GM12878 (cell line): ENCODE measurements around the gene UNC13D. TPM values are rescaled to one million over a fixed set of nuclear protein-coding genes. Genes with fewer than 3 reads are reported as not detected.
A peak's percentile ranks its signal among the peaks of the same experiment; 100 is the strongest.
"Not testable (repeated sequence)": the region's sequence is repeated elsewhere in the genome, so short reads cannot be mapped to it uniquely, and the experiment has no call there.

Experiments used
- ATAC-seq: fragments of 200-7000 bp; cut with Tn5 transposase; 3 replicates; pipeline ENCODE4 v1.9.1; 2020; ENCODE audit warnings: mild to moderate bottlenecking, moderate library complexity
- BruUV-seq: library from RNA; stranded (reverse); fragments of 400-500 nt; replicated peaks from 2 replicates; lab custom pipeline; 2021; lab: Mats Ljungman, UMichigan
- CTCF ChIA-PET: fragments of 300-600 bp; sonication (Branson Sonifier 250); formaldehyde crosslinking; extraction: SDS; loops from one replicate; lab custom pipeline; 2021; ENCODE audit warnings: inconsistent platforms; lab: Yijun Ruan, JAX
- POLR2A ChIA-PET: fragments of 350-600 bp; formaldehyde crosslinking; extraction: SDS; loops from one replicate; lab custom pipeline; 2021; ENCODE audit warnings: inconsistent platforms; lab: Charles Lee
- RAD21 ChIA-PET: fragments of 300-600 bp; sonication (Branson Sonifier 250); formaldehyde crosslinking; loops from one replicate; lab custom pipeline; 2023; ENCODE audit warnings: antibody characterized with exemption; ENCODE audit not compliant: unreplicated experiment; lab: Charles Lee
- SMC1A ChIA-PET: fragments of 300-600 bp; sonication (Branson Sonifier 250); formaldehyde crosslinking; loops from one replicate; lab custom pipeline; 2023; ENCODE audit not compliant: unreplicated experiment, uncharacterized antibody; lab: Charles Lee
- DNase-seq: peaks from one replicate; pipeline ENCODE4 v3.0.0-alpha.2; 2011; ENCODE audit warnings: low read depth, low spot score
- FAIRE-seq: peaks from 3 replicates; lab custom pipeline; 2011; peaks lifted over from hg19 to GRCh38; lab: Jason Lieb, UNC
- H2AFZ ChIP-seq: 2 replicates; pipeline ENCODE4 v1.6.0; 2011; ENCODE audit warnings: low read depth, low read length, control low read depth; ENCODE audit not compliant: control insufficient read depth
- H3K27ac ChIP-seq: 2 replicates; pipeline ENCODE4 v1.5.1; 2011; ENCODE audit warnings: control low read depth; ENCODE audit not compliant: control insufficient read depth, insufficient read depth
- H3K27me3 ChIP-seq, 2 experiments: replicated peaks in 1 of 2; 2 replicates each; pipeline versions ENCODE4 v1.6.0 to v1.6.1; 2011; ENCODE audit warnings: low read length in 1 of 2; ENCODE audit not compliant: control insufficient read depth in 2 of 2, insufficient read depth in 2 of 2
- H3K36me3 ChIP-seq, 2 experiments: 2 replicates each; pipeline ENCODE4 v1.5.1; 2011; ENCODE audit warnings: low read length in 1 of 2; ENCODE audit not compliant: control insufficient read depth in 2 of 2, insufficient read depth in 2 of 2
- H3K4me1 ChIP-seq: 2 replicates; pipeline ENCODE4 v1.6.1; 2011; ENCODE audit warnings: mild to moderate bottlenecking, low read length, moderate library complexity, mixed read lengths; ENCODE audit not compliant: control insufficient read depth, insufficient read depth
- H3K4me2 ChIP-seq: 2 replicates; pipeline ENCODE4 v1.6.0; 2011; ENCODE audit warnings: control low read depth; ENCODE audit not compliant: control insufficient read depth, insufficient read depth
- H3K4me3 ChIP-seq: fragments of 200-600 bp; sonication (generic); 2 replicates; pipeline ENCODE4 v1.5.1; 2016
- H3K79me2 ChIP-seq: 2 replicates; pipeline ENCODE4 v1.6.0; 2011; ENCODE audit warnings: low read length; ENCODE audit not compliant: control insufficient read depth, insufficient read depth
- H3K9ac ChIP-seq: 2 replicates; pipeline ENCODE4 v1.8.0; 2011; ENCODE audit warnings: low read length, control low read depth, mixed read lengths; ENCODE audit not compliant: control insufficient read depth, insufficient read depth
- H3K9me3 ChIP-seq: replicated peaks from 3 replicates; pipeline ENCODE4 v1.5.1; 2011; ENCODE audit warnings: mild to moderate bottlenecking, low read length; ENCODE audit not compliant: control insufficient read depth, insufficient read depth
- H4K20me1 ChIP-seq: 2 replicates; pipeline ENCODE4 v1.6.0; 2011; ENCODE audit not compliant: control insufficient read depth, insufficient read depth
- ATF3 ChIP-seq: IDR thresholded peaks from 2 replicates; pipeline ENCODE4 v1.6.1; 2011; ENCODE audit warnings: low read depth, mild to moderate bottlenecking, low read length, moderate library complexity, borderline replicate concordance; ENCODE audit errors: extremely low read depth
- POLR2A ChIP-seq: IDR thresholded peaks from 2 replicates; pipeline ENCODE4 v1.6.1; 2011; ENCODE audit warnings: low read depth, mild to moderate bottlenecking, low read length
- ZBED1 ChIP-seq: IDR thresholded peaks from 2 replicates; pipeline ENCODE4 v1.6.1; 2016; ENCODE audit warnings: borderline replicate concordance
- WGBS: methylation state at CpG from one replicate; pipeline ENCODE4 v1.1.6; 2016; ENCODE audit warnings: low lambda C conversion rate; ENCODE audit not compliant: insufficient replicate concordance, insufficient coverage; ENCODE audit errors: missing lambda C conversion rate; 5-methylcytosine and 5-hydroxymethylcytosine counted together
- in situ Hi-C: fragments of 300-500 bp; cut with MboI; formaldehyde crosslinking; loops from 9 replicates; pipeline ENCODE4 v1.14.3; 2018; ENCODE audit warnings: mixed read lengths
- intact Hi-C: fragments of 100-400 bp; cut with micrococcal nuclease; formaldehyde crosslinking; loops from one replicate; pipeline ENCODE4 v1.14.2; 2022; ENCODE audit not compliant: unreplicated experiment
- polyA plus RNA-seq, 11 experiments: library from polyadenylated mRNA; depleted of rRNA in 4 of 11; unstranded in 6 of 11; stranded (reverse) in 5 of 11; fragments of >200 nt; fragmentation: Nextera tagmentation in 4 of 11; fragmentation: Illumina TruSeq in 1 of 11; extraction: Ambion mirVana in 4 of 11; extraction: Trizol in 1 of 11; gene quantifications; 1 replicate in 1 of 11; 2 replicates in 10 of 11; pipeline versions ENCODE4 v1.2.1 to v1.2.3, GENCODE V29; 2011 to 2016; ENCODE audit warnings: inconsistent platforms in 2 of 11, missing spikeins in 2 of 11, low read depth in 1 of 11
- total RNA-seq, 4 experiments: library from RNA; depleted of rRNA in 3 of 4; stranded (reverse); fragments of >200 nt in 3 of 4; fragmentation: Illumina TruSeq in 1 of 4; extraction: Trizol in 1 of 4; gene quantifications; 2 replicates each; pipeline versions ENCODE4 v1.2.1 to v1.2.3, GENCODE V29; 2013 to 2021

UNC13D gene
- total and polyA plus RNA-seq, 10 of the 15 experiments (the other 5 are each of a cell fraction or from before 2014, with no cell fraction given): 0.32 to 63.9 (median 25.2) TPM

GRCh38 chr17:75889454-75889853 is 45.2 kb upstream of the UNC13D start (continued):
- no peak for TF ChIP-seq ATF3

GRCh38 chr17:75888484-75888883 is 44.3 kb upstream of the UNC13D start:
- WGBS: 98% methylated on average over 6 of the region's 6 CpGs
- H3K4me3 ChIP-seq: no peak overlapping the region
- H3K36me3 ChIP-seq: peaks cover 0 to 4% of the 10 kb centered on the region in 2 experiments; a peak in 3 of 4 replicates
- intact Hi-C loops (no loop called here), in situ Hi-C loops (no loop called here)
- SMC1A ChIA-PET: no interaction called here
- H3K9ac ChIP-seq: no peak overlapping the region
- DNase-seq: no peak
- no peaks in the 10 kb centered on the region for H3K79me2 ChIP-seq
- no peak for ATAC-seq
- CTCF ChIA-PET: interaction anchor here (1.9 kb wide), 1 partner anchor 28 kb away, joined by 5 read pairs; no protein-coding TSS in a partner anchor
- BruUV-seq: no TSS peak
- H3K27ac ChIP-seq: no peak overlapping the region
- no peak overlapping the region for H2AFZ ChIP-seq
- H3K4me2 ChIP-seq: no peak overlapping the region
- H4K20me1 ChIP-seq: no peaks in the 10 kb centered on the region
- FAIRE-seq: no peak
- no peaks in the 10 kb centered on the region for H3K4me1 ChIP-seq
- H3K27me3 ChIP-seq: no peaks in the 10 kb centered on the region
- RAD21 ChIA-PET: no interaction called here
- POLR2A ChIA-PET: no interaction called here
- no peaks in the 10 kb centered on the region for H3K9me3 ChIP-seq
- 0 out of 2 replicates have a peak, but pooled peaks have one; percentile 41 for TF ChIP-seq POLR2A
- TF ChIP-seq ZBED1: no peak

GRCh38 chr17:75885860-75886259 is 41.7 kb upstream of the UNC13D start:
- intact Hi-C loops: not testable (repeated sequence)

More at GRCh38 chr17:75885860-75886259, 41.7 kb upstream of the UNC13D start:
- ATAC-seq, H3K4me1 ChIP-seq, H2AFZ ChIP-seq, POLR2A ChIA-PET, H4K20me1 ChIP-seq, in situ Hi-C loops, BruUV-seq, DNase-seq, H3K9ac ChIP-seq, SMC1A ChIA-PET, H3K27me3 ChIP-seq, H3K9me3 ChIP-seq, H3K4me3 ChIP-seq, H3K36me3 ChIP-seq, FAIRE-seq, H3K27ac ChIP-seq, H3K4me2 ChIP-seq, CTCF ChIA-PET, H3K79me2 ChIP-seq: not testable (repeated sequence)
- RAD21 ChIA-PET: interaction anchor here (0.7 kb wide), 1 partner anchor 30 kb away, joined by 5 read pairs; the partner anchor contains the start of gene WBP2
- WGBS: 62% methylated on average over 9 of the region's 9 CpGs
